ENCODE measurements around the gene NR1H4.
"Not testable (repeated sequence)": the region's sequence is repeated elsewhere in the genome, so short reads cannot be mapped to it uniquely, and the experiment has no call there.

Gene NR1H4

DNA sequence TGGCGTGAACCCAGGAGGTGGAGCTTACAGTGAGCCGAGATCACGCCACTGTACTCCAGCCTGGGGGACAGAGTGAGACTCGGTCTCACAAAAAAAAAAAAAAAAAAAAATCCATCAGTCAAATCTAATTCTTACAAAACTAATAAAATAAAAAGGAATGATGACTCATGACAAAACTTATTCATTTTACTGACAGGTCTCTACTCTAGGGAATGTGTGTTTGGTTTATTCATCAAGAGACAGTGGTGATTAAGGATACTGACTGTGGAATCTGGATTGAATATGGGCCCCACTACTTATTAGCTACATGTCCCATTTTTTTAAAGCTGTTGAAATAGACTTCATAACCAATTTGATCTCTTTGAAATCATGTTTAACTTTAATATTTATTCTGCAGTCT lies 70.5 kb downstream of the NR1H4 start:
- H3K9ac ChIP-seq (ENCODE audit: low read depth, low read length), result no peak overlapping the region
- no peaks in the 10 kb centered on the region for H3K9me3 ChIP-seq (ENCODE audit: control insufficient read depth, insufficient read depth, low read length)
- H3K27ac ChIP-seq (ENCODE audit: low read depth, low read length), result no peak overlapping the region
- no peak overlapping the region for H3K4me3 ChIP-seq (ENCODE audit: low read depth, low read length)
- H3K36me3 ChIP-seq (ENCODE audit: control insufficient read depth, insufficient read depth, low read length), result no peaks in the 10 kb centered on the region
- H3K4me1 ChIP-seq (ENCODE audit: control insufficient read depth, insufficient read depth, low read length), result no peaks in the 10 kb centered on the region
- no peaks in the 10 kb centered on the region for H3K27me3 ChIP-seq (ENCODE audit: control insufficient read depth, insufficient read depth, low read length)

DNA sequence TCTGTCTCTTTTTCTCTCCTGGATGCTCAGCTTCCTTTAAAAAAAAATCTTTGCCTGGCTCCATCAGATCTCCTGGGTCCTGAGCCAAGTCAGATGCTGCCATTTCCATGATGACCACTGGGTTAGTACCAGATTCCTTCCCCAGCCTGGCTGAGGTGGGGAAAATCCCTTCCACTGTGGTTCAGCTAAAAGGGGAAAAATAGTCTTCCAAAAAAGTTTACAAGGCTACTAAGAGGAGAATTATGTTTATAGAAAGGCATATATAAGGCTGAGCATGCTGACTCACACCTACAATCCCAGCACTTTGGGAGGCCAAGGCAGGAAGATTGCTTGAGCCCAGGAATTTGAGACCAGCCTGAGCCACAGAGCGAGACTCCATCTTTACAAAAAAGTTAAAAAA lies 71.4 kb downstream of the NR1H4 start:
- H3K27me3 ChIP-seq (ENCODE audit: control insufficient read depth, insufficient read depth, low read length), result no peaks in the 10 kb centered on the region
- H3K9me3 ChIP-seq (ENCODE audit: control insufficient read depth, insufficient read depth, low read length), result no peaks in the 10 kb centered on the region
- no peak overlapping the region for H3K4me3 ChIP-seq (ENCODE audit: low read depth, low read length)
- no peaks in the 10 kb centered on the region for H3K36me3 ChIP-seq (ENCODE audit: control insufficient read depth, insufficient read depth, low read length)
- H3K4me1 ChIP-seq (ENCODE audit: control insufficient read depth, insufficient read depth, low read length), result no peaks in the 10 kb centered on the region
- H3K27ac ChIP-seq (ENCODE audit: low read depth, low read length), result no peak overlapping the region
- H3K9ac ChIP-seq (ENCODE audit: low read depth, low read length), result no peak overlapping the region

DNA sequence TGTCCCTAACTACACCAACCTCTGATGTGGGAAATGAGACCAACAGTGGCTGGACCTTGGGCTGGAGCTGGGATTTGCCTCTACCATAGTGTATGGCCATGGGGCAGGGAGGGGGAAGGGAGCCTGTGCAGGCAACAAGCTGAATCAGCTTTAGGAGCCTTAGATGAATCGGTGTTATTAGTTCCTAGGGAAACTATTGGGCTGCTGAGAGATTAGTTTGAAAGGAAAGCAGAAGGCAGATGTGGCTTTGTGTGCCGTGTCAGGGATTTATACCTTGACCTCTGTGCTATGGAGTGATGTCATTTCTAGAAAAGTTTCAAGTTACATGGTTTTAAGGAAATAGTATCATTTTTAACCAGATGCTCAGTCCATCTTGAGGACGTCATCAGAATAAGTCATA lies 80.3 kb downstream of the NR1H4 start:
- no peaks in the 10 kb centered on the region for H3K27me3 ChIP-seq (ENCODE audit: control insufficient read depth, insufficient read depth, low read length)
- no peaks in the 10 kb centered on the region for H3K9me3 ChIP-seq (ENCODE audit: control insufficient read depth, insufficient read depth, low read length)
- no peaks in the 10 kb centered on the region for H3K36me3 ChIP-seq (ENCODE audit: control insufficient read depth, insufficient read depth, low read length)
- H3K4me1 ChIP-seq (ENCODE audit: control insufficient read depth, insufficient read depth, low read length), result no peaks in the 10 kb centered on the region
- H3K9ac ChIP-seq (ENCODE audit: low read depth, low read length), result no peak overlapping the region
- no peak overlapping the region for H3K4me3 ChIP-seq (ENCODE audit: low read depth, low read length)
- no peak overlapping the region for H3K27ac ChIP-seq (ENCODE audit: low read depth, low read length)

DNA sequence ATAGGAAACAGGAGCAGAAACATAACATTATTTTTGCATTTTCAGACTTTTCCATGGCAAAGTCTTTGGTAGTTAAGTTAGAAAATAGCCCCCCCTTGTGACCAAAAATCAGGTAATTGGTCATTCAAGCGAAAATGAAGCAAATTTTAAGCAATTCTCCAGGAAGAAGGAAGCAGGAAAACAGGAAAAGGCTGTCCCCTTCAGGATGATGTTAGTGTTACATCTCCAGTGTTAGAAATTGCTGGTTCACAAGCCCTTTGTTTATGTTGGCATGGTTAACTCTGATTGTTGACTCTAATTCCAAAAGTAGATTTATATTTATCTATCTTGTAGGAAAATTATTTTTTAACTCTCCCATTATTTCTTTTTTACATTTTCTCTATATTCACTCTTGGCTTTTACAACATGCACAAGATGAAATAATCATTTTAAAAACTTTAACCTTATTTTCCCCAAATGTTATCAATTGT lies 81.0 kb downstream of the NR1H4 start:
- H3K4me3 ChIP-seq (ENCODE audit: low read depth, low read length), result no peak overlapping the region
- H3K27me3 ChIP-seq (ENCODE audit: control insufficient read depth, insufficient read depth, low read length), result no peaks in the 10 kb centered on the region
- H3K9ac ChIP-seq (ENCODE audit: low read depth, low read length), result no peak overlapping the region
- H3K36me3 ChIP-seq (ENCODE audit: control insufficient read depth, insufficient read depth, low read length), result no peaks in the 10 kb centered on the region
- H3K4me1 ChIP-seq (ENCODE audit: control insufficient read depth, insufficient read depth, low read length), result no peaks in the 10 kb centered on the region
- H3K9me3 ChIP-seq (ENCODE audit: control insufficient read depth, insufficient read depth, low read length), result no peaks in the 10 kb centered on the region
- H3K27ac ChIP-seq (ENCODE audit: low read depth, low read length), result no peak overlapping the region

DNA sequence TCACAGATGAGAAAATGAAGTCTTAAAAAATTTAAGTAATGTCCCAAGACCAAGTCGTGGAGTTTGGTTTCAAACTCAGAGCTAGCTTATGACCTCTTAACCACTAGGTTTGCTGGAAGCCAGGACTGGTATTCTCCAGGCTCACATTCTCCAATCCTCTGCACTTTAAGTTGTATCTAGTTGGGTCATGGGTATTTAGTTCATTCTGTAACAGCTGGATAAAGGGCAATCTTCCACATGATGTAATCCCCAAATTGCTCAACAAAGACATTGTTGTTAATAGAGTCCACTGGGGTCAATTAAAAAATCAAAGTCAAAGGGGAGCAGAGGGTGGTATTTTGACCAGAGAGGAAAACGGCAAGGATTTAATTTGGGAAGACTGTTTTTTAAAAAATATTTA lies 82.1 kb downstream of the NR1H4 start:
- Histone ChIP-seq H3K4me3 (ENCODE audit: low read depth, low read length) (no peak overlapping the region), H3K9me3 (ENCODE audit: control insufficient read depth, insufficient read depth, low read length) (no peaks in the 10 kb centered on the region), H3K9ac (ENCODE audit: low read depth, low read length) (no peak overlapping the region), H3K4me1 (ENCODE audit: control insufficient read depth, insufficient read depth, low read length) (no peaks in the 10 kb centered on the region), H3K36me3 (ENCODE audit: control insufficient read depth, insufficient read depth, low read length) (no peaks in the 10 kb centered on the region), H3K27me3 (ENCODE audit: control insufficient read depth, insufficient read depth, low read length) (no peaks in the 10 kb centered on the region), H3K27ac (ENCODE audit: low read depth, low read length) (no peak overlapping the region)

DNA sequence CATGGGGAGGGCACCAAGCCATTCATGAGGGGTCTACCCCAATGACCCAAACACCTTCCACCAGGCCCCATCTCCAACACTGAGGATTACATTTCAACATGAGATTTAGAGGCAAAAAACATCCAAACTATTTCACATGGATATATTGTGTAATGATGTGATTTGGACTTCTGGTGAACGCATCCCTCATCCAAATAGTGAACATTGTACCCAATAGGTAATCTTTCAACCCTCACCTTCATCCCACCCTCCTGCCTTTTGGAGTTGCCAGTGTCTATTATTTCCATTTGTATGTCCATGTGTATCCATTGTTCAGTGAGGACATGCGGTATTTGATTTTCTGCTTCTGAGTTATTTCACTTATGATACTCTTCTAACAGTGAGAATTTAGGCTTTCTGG lies 83.7 kb downstream of the NR1H4 start:
- Histone ChIP-seq H3K36me3 (ENCODE audit: control insufficient read depth, insufficient read depth, low read length) (no peaks in the 10 kb centered on the region), H3K9me3 (ENCODE audit: control insufficient read depth, insufficient read depth, low read length) (no peaks in the 10 kb centered on the region), H3K27ac (ENCODE audit: low read depth, low read length) (no peak overlapping the region), H3K9ac (ENCODE audit: low read depth, low read length) (no peak overlapping the region), H3K4me3 (ENCODE audit: low read depth, low read length) (no peak overlapping the region), H3K27me3 (ENCODE audit: control insufficient read depth, insufficient read depth, low read length) (no peaks in the 10 kb centered on the region), H3K4me1 (ENCODE audit: control insufficient read depth, insufficient read depth, low read length) (no peaks in the 10 kb centered on the region)

DNA sequence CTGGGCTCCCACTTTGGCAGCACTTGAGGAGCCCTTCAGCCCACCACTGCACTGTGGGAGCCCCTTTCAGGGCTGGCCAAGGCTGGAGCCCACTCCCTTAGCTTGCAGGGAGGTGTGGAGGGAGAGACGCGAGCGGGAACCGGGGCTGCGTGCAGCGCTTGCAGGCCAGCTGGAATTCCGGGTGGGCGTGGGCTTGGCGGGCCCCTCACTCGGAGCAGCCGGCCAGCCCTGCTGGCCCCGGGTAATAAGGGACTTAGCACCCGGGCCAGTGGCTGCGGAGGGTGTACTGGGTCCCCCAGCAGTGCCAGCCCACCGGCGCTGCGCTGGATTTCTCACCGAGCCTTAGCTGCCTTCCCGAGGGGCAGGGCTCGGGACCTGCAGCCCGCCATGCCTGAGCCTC lies 85.6 kb downstream of the NR1H4 start:
- not testable (repeated sequence) for H3K9me3 ChIP-seq (ENCODE audit: control insufficient read depth, insufficient read depth, low read length); H3K36me3 ChIP-seq (ENCODE audit: control insufficient read depth, insufficient read depth, low read length); H3K4me1 ChIP-seq (ENCODE audit: control insufficient read depth, insufficient read depth, low read length); H3K9ac ChIP-seq (ENCODE audit: low read depth, low read length); H3K27ac ChIP-seq (ENCODE audit: low read depth, low read length); H3K4me3 ChIP-seq (ENCODE audit: low read depth, low read length); H3K27me3 ChIP-seq (ENCODE audit: control insufficient read depth, insufficient read depth, low read length)

DNA sequence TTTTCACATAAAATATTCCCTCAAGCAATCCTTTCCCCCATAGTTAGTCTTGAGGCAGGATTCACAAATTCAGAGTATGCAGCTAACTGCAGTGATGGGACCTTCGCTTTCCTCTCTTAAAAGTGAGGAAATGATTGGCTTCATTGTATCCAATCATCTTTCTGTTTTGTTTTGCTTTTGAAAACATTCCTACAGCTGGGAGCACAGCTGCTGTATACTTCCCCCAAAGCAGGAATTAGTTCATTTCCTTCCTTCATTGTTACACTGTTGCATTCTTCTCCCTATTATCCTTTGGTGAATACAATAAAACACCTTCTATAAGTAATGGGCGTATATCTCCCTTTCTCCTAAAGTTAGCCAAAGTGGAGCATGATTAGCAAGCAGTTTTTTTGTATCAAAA lies 90.4 kb downstream of the NR1H4 start:
- Histone ChIP-seq H3K27me3 (ENCODE audit: control insufficient read depth, insufficient read depth, low read length) (no peaks in the 10 kb centered on the region), H3K4me3 (ENCODE audit: low read depth, low read length) (no peak overlapping the region), H3K27ac (ENCODE audit: low read depth, low read length) (no peak overlapping the region), H3K4me1 (ENCODE audit: control insufficient read depth, insufficient read depth, low read length) (no peaks in the 10 kb centered on the region), H3K9ac (ENCODE audit: low read depth, low read length) (no peak overlapping the region), H3K9me3 (ENCODE audit: control insufficient read depth, insufficient read depth, low read length) (no peaks in the 10 kb centered on the region), H3K36me3 (ENCODE audit: control insufficient read depth, insufficient read depth, low read length) (no peaks in the 10 kb centered on the region)

DNA sequence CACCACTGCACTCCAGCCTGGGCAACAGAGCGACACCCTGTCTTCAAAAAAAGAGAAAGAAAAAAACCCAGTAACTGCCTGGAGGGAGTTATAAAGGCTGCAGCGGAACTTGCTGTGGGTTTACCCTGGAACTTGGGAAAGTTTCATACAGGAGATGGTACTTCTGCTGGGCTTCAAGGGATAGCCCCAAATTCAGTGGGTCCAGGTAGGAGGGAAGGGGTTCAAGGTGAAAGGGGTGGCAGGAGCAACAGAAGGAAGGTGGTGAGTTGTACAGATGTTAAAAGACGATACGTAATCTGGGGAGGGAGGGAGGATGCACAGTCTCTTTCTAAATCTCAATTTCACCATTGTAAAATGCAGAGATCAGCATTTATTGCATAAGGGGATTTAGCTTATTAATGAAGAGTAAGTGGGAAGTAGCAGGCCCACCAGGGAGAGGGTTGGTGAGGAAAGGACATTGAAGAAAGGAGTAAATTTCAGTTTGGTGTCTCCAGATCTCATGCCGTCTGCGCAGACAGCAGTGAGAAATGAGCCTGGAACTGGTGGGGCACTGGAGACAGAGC lies 91.3 kb downstream of the NR1H4 start:
- Histone ChIP-seq H3K9ac (ENCODE audit: low read depth, low read length) (no peak overlapping the region), H3K36me3 (ENCODE audit: control insufficient read depth, insufficient read depth, low read length) (no peaks in the 10 kb centered on the region), H3K27ac (ENCODE audit: low read depth, low read length) (no peak overlapping the region), H3K9me3 (ENCODE audit: control insufficient read depth, insufficient read depth, low read length) (no peaks in the 10 kb centered on the region), H3K4me1 (ENCODE audit: control insufficient read depth, insufficient read depth, low read length) (no peaks in the 10 kb centered on the region), H3K27me3 (ENCODE audit: control insufficient read depth, insufficient read depth, low read length) (no peaks in the 10 kb centered on the region), H3K4me3 (ENCODE audit: low read depth, low read length) (no peak overlapping the region)

DNA sequence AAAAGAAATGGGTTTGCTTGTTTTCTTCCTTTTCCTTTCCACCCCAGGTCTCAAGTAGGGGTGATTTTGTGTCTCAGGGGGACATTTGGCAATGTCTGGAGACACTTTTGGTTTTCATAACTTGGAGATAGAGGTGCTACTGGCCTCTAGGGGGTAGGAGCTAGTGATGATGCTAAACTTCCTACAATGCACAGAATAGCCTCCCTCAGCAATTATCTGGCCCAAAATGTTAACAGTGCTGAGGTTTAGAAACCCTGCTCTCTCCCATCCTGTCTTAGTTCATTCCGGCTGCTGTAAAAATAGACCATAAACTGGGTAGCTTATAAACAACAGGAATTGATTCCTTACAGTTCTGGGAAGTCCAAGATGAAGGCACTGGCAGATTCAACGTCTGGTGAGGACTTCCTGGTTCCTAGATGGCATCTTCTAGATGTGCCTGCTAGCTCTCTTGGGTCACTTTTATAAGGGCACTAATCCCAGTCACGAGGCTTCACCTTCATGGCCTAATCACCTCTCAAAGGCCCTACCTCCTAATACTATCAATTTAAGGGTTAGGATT lies 92.4 kb downstream of the NR1H4 start:
- Histone ChIP-seq H3K27me3 (ENCODE audit: control insufficient read depth, insufficient read depth, low read length) (no peaks in the 10 kb centered on the region), H3K27ac (ENCODE audit: low read depth, low read length) (no peak overlapping the region), H3K4me1 (ENCODE audit: control insufficient read depth, insufficient read depth, low read length) (no peaks in the 10 kb centered on the region), H3K36me3 (ENCODE audit: control insufficient read depth, insufficient read depth, low read length) (no peaks in the 10 kb centered on the region), H3K4me3 (ENCODE audit: low read depth, low read length) (no peak overlapping the region), H3K9me3 (ENCODE audit: control insufficient read depth, insufficient read depth, low read length) (no peaks in the 10 kb centered on the region), H3K9ac (ENCODE audit: low read depth, low read length) (no peak overlapping the region)

DNA sequence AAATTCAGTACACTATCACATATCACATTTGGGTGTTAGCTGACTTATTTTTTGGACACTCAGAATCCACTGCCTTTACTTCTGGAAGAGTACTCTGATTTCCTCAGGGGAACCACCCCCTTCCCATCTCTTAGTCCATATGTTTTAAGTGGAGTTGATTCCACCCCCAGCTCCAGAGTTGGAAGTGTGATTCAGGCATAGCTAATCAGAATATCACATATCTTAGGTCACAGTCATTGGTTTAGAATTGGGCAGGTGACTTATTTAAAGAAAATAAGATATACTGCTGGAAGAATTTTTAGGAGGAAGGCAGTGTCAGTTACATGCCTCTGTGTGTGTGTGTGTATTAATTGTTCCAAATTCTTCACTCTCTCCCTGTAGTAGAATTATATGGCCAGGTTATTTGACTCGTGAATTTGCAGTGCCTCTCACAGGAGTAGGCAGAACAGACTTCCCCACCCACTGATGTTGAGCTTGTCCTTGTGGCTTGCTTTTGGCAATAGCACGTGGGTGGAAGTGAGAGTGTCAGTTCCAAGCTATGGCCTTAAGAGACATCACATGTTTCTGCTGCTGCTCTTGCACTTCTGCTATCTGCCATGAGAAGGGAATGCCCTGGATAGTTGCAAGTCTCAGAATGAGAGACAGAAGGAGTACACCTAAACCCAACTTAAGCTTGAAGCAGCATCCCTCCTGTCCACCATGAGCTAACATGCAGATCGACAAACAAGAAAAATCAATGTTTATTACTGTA lies 93.4 kb downstream of the NR1H4 start:
- H3K4me1 ChIP-seq (ENCODE audit: control insufficient read depth, insufficient read depth, low read length), result no peaks in the 10 kb centered on the region
- peaks cover 5% of the 10 kb centered on the region for H3K27me3 ChIP-seq (ENCODE audit: control insufficient read depth, insufficient read depth, low read length)
- H3K9me3 ChIP-seq (ENCODE audit: control insufficient read depth, insufficient read depth, low read length), result no peaks in the 10 kb centered on the region
- H3K27ac ChIP-seq (ENCODE audit: low read depth, low read length), result no peak overlapping the region
- no peak overlapping the region for H3K9ac ChIP-seq (ENCODE audit: low read depth, low read length)
- no peaks in the 10 kb centered on the region for H3K36me3 ChIP-seq (ENCODE audit: control insufficient read depth, insufficient read depth, low read length)
- no peak overlapping the region for H3K4me3 ChIP-seq (ENCODE audit: low read depth, low read length)

All from HUES48 (cell line).